Cardiac septum (tissue), 1 donor: ENCODE results near the gene ABCB6. TPM values are rescaled to one million over a fixed set of nuclear protein-coding genes. Genes with fewer than 3 reads are reported as not detected.
"Not testable (repeated sequence)": the region's sequence is repeated elsewhere in the genome, so short reads cannot be mapped to it uniquely, and the experiment has no call there.

Experiments used
- DNase-seq: peaks from one replicate; pipeline ENCODE4 v3.0.0-alpha.2; 2020; ENCODE audit warnings: low spot score
- intact Hi-C: fragments of 100-400 bp; cut with DNase I; formaldehyde crosslinking; loops from one replicate; pipeline ENCODE4 v1.14.0; 2022
- total RNA-seq: library from RNA; stranded (reverse); fragmentation: NEBNext Ultra II Directional; extraction: Animal tissue kit (Norgen Biotek cat#: 25700); gene quantifications from one replicate; pipeline ENCODE4 v1.2.1, GENCODE V29; 2021
- donor health status: DM: no; HTN: no; CAD: no.

ABCB6 gene
- total RNA-seq, 1 donor from 2014 or later: 17.4 TPM

- DNase-seq: no peak
- intact Hi-C loops: no loop called here
Observed at GRCh38 chr2:219204425-219205164, 14.2 kb downstream of the ABCB6 start.

GRCh38 chr2:219201331-219201730 lies 17.4 kb downstream of the ABCB6 start:
- intact Hi-C loops, DNase-seq: not testable (repeated sequence)

- DNase-seq, intact Hi-C loops: not testable (repeated sequence)
Observed at GRCh38 chr2:219200502-219201326, 18.0 kb downstream of the ABCB6 start.

- DNase-seq: no peak
- intact Hi-C loops: no loop called here
Observed at GRCh38 chr2:219199470-219200211, 19.1 kb downstream of the ABCB6 start.

GRCh38 chr2:219198974-219199373 lies 19.8 kb downstream of the ABCB6 start:
- no peak for DNase-seq
- intact Hi-C loops: no loop called here

- intact Hi-C loops: no loop called here
- DNase-seq: no peak
Observed at GRCh38 chr2:219197388-219197787, 21.4 kb downstream of the ABCB6 start.

DNA sequence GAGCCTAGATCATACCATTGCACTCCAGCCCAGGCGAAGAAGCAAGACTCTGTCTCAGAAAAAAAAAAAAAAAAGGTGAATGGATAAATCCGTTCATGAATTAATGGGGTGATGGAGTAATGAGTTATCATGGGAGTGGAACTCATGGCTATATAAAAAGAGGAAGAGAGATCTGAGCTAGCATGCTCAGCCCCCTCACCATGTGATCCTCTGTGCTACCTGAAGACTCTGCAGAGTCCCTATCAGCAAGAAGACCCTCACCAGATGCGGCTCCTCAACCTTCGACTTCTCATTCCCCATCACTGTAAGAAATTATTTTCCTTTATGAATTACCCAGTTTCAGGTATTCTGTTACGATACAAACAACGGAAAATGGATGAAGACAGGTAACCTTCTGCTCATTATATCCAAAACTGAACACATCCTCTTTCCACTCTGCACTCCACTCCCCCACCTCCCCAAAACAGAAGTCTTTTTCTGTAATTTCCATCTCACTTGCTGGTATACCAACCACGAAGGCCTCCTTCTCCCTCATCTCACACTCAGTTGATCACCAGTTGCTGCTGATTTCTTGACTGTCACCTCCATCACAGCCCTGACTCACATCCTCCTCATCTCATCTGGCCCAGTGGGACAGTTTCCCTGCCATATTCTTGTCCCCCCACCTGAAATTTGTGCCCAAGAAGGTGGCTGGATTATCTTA lies 31.9 kb downstream of the ABCB6 start:
- intact Hi-C loops: no loop called here
- no peak for DNase-seq

GRCh38 chr2:219184121-219184520 lies 34.6 kb downstream of the ABCB6 start:
- no peak for DNase-seq
- intact Hi-C loops: no loop called here

- intact Hi-C loops: no loop called here
- DNase-seq: no peak
Observed at GRCh38 chr2:219183151-219183772, 35.5 kb downstream of the ABCB6 start.

GRCh38 chr2:219182331-219183150 lies 36.2 kb downstream of the ABCB6 start:
- DNase-seq: no peak
- intact Hi-C loops: no loop called here

- no peak for DNase-seq
- intact Hi-C loops: no loop called here
Observed at GRCh38 chr2:219181531-219181930, 37.2 kb downstream of the ABCB6 start.

DNA sequence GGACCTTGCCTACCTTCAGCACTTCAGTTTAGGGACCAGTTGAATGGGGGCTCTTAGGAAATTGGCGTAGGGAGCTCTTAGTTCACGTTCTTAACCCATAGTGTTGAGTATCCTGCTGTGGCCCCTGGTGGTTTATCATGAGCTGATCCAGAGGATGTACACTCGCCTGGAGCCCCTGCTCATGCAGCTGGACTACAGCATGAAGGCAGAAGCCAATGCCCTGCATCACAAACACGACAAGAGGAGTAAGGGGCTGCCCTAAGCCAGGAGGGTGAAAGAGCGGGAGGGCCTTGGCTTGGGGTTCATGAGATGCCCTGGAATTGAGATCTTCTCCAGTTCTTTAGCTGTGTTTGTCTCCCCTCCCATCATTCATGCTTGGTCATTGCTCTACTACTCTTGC lies 37.8 kb downstream of the ABCB6 start:
- intact Hi-C loops: no loop called here
- no peak for DNase-seq

DNA sequence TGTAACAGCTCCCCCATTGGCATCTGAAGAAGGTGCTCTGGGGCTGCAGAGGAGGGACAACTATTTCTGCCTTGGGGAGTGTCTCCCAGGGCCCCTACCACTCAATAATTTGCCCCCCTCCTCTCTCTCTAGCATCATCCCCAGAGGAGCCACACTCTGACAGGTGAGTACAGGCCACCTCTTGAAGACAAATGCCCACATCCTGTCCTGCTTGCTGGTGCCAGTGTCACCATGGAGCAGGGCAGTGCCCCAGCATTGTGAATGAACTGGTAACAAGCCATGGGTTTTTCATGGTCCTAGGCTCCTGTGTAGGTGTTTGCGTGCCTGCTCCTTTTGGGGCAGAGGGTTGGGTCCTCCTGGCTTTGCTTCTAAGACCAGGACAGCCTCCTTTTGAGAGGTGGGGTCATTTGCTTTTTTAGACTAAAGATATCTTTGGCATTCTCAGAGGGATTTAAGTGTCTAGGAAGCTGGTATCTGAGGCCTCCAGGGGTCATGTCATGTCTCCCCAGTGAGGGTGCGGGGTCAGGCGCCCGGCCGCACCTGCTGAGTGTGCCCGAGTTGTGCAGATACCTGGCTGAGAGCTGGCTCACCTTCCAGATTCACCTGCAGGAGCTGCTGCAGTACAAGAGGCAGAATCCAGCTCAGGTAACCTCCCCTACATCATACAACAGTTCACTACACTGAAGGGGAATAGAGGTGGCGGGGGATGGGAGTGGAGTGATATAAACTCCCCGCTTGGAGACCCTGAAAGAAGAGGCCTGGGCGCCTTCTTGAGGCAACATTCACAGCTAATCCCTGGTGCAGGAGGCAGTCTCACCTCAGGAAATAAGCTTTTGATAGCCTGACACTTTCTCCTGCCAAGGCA lies 38.9 kb downstream of the ABCB6 start:
- intact Hi-C loops: loop anchor here (2.0 to 5.0 kb wide), 2 partner anchors 39 to 207 kb away; partner anchors contain the start of genes ABCB6 and DNPEP
- DNase-seq: no peak

GRCh38 chr2:219178377-219179175 lies 40.2 kb downstream of the ABCB6 start:
- DNase-seq: peak; percentile 83
- intact Hi-C loops: loop anchor here (2.0 to 5.0 kb wide), 2 partner anchors 40 to 209 kb away; partner anchors contain the start of genes ABCB6 and DNPEP

DNA sequence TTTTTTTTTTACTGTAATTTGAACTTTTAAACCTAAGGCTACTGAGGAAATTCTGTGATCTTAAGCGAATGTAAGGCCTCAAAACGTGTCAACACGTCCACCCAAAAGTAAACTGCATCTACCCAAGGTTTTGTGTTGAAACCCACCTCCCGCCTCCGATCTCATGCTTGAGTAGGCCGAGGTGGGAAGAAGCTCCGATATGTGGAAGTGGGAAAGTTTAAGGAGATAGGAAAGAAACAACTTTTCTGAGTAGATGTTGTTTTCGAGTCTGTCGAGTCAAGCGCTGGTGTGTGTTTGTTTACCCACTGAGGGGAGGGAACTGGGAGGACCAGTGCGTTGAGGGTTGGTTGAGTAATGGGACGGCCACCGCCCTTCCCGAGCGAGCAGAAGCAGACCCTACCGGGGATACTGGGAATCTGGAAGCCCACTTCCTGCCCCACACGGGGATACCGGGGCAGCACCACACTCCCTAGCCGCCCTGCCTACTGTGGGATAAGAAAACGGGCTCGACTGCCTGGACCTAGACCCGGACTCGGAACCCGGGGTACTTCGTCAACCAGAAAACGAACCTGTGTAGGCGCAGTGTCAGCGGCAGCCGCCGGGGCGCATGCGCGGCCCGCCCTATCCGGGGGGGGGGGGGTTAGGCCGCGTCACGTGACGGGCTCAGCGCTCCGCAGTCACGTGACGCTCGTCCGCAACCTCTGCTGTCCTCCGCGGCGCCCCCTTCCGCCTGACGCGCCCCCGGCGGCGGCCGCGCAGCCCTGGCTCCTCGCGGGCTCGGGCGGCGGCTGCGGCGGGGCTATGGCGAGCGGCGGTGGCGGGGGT lies 41.0 kb downstream of the ABCB6 start, which contains the start of gene RETREG2:
Gene RETREG2, plus strand, starts transcription at position 724 of the 825 bp plus-strand sequence. Its CDS starts 78 bp downstream, at position 802.
- intact Hi-C loops: loop anchor here (1.0 to 5.0 kb wide), 5 partner anchors 17 to 210 kb away; partner anchors contain the start of genes ABCB6, DNAJB2, DNPEP and NHEJ1
- peak; percentile 92 for DNase-seq
